ENCODE results near the gene DAGLA.
"Not testable (repeated sequence)": the region's sequence is repeated elsewhere in the genome, so short reads cannot be mapped to it uniquely, and the experiment has no call there.

The DAGLA gene

GRCh38 chr11:61657566-61658290 is 22.5 kb upstream of the DAGLA start:
- DNase-seq (ENCODE audit: extremely low spot score) = no peak
- ChIA-PET POLR2A (no interaction called here), CTCF (no interaction called here)
- TF ChIP-seq SP1 (IDR thresholded peaks at IDR 0.05) = no peak
- TF ChIP-seq FOXA1 (IDR thresholded peaks at IDR 0.05) = no peak
- TF ChIP-seq L3MBTL2 (conservative IDR thresholded peaks at IDR 0.05) = no peak
- no peak for TF ChIP-seq TARDBP (IDR thresholded peaks at IDR 0.05)
- TF ChIP-seq NFRKB (IDR thresholded peaks at IDR 0.05) = no peak
- no peak for TF ChIP-seq BHLHE40 (IDR thresholded peaks at IDR 0.05; ENCODE audit: borderline replicate concordance)
- no peak for TF ChIP-seq PKNOX1 (IDR thresholded peaks at IDR 0.05)
- TF ChIP-seq ZNF384 (IDR thresholded peaks at IDR 0.05) = no peak
- TF ChIP-seq HDGF (IDR thresholded peaks at IDR 0.05; ENCODE audit: borderline replicate concordance) = no peak
- no peak for TF ChIP-seq ELF4 (IDR thresholded peaks at IDR 0.05)
- no peak for TF ChIP-seq FOXM1 (IDR thresholded peaks at IDR 0.05; ENCODE audit: borderline replicate concordance)
- no peak for TF ChIP-seq CTBP1 (IDR thresholded peaks at IDR 0.05; ENCODE audit: borderline replicate concordance)
- TF ChIP-seq LEF1 (IDR thresholded peaks at IDR 0.05; ENCODE audit: borderline replicate concordance) = no peak
- TF ChIP-seq ARNT (IDR thresholded peaks at IDR 0.05) = no peak

- POLR2A ChIA-PET = no interaction called here
- no peak for TF ChIP-seq SP1 (IDR thresholded peaks at IDR 0.05)
- TF ChIP-seq FOXA1 (IDR thresholded peaks at IDR 0.05) = no peak
- no peak for TF ChIP-seq CTBP1 (IDR thresholded peaks at IDR 0.05; ENCODE audit: borderline replicate concordance)
- no peak for TF ChIP-seq L3MBTL2 (conservative IDR thresholded peaks at IDR 0.05)
- TF ChIP-seq FOXK2 (IDR thresholded peaks at IDR 0.05) = no peak
- TF ChIP-seq PKNOX1 (IDR thresholded peaks at IDR 0.05) = peak; percentile 81
- no peak for DNase-seq (ENCODE audit: extremely low spot score)
- CTCF ChIA-PET = interaction anchor here (0.5 kb wide), 1 partner anchor 24 kb away, joined by 3 read pairs; no protein-coding TSS in a partner anchor
Measured at GRCh38 chr11:61659413-61660196, 20.6 kb upstream of the DAGLA start.

- DNase-seq (ENCODE audit: extremely low spot score); CTCF ChIA-PET; POLR2A ChIA-PET: not testable (repeated sequence)
Measured at GRCh38 chr11:61660997-61661396, 19.2 kb upstream of the DAGLA start.

- TF ChIP-seq FOXK2 (IDR thresholded peaks at IDR 0.05) (no peak), CTBP1 (IDR thresholded peaks at IDR 0.05; ENCODE audit: borderline replicate concordance) (no peak), SP1 (IDR thresholded peaks at IDR 0.05) (no peak), ZNF384 (IDR thresholded peaks at IDR 0.05) (no peak), NFRKB (IDR thresholded peaks at IDR 0.05) (no peak), BHLHE40 (IDR thresholded peaks at IDR 0.05; ENCODE audit: borderline replicate concordance) (no peak), TARDBP (IDR thresholded peaks at IDR 0.05) (no peak), FOXM1 (IDR thresholded peaks at IDR 0.05; ENCODE audit: borderline replicate concordance) (no peak), HDGF (IDR thresholded peaks at IDR 0.05; ENCODE audit: borderline replicate concordance) (no peak), SUZ12 (IDR thresholded peaks at IDR 0.05) (no peak), FOXA1 (IDR thresholded peaks at IDR 0.05) (no peak), ARNT (IDR thresholded peaks at IDR 0.05) (no peak), PKNOX1 (IDR thresholded peaks at IDR 0.05) (no peak), LEF1 (IDR thresholded peaks at IDR 0.05; ENCODE audit: borderline replicate concordance) (no peak), ELF4 (IDR thresholded peaks at IDR 0.05) (no peak), L3MBTL2 (conservative IDR thresholded peaks at IDR 0.05) (no peak)
- DNase-seq (ENCODE audit: extremely low spot score) = no peak
- CTCF ChIA-PET = interaction anchor here (0.5 to 1.5 kb wide), 5 partner anchors 9 to 81 kb away, joined by 3 to 4 read pairs (median 3); no protein-coding TSS in a partner anchor
- POLR2A ChIA-PET = interaction anchor here (1.9 kb wide), 1 partner anchor 51 kb away, joined by 8 read pairs; no protein-coding TSS in a partner anchor
Measured at GRCh38 chr11:61666684-61667297, 13.4 kb upstream of the DAGLA start.

GRCh38 chr11:61667684-61668305 is 12.4 kb upstream of the DAGLA start:
- CTCF ChIA-PET = interaction anchor here (0.5 to 1.5 kb wide), 2 partner anchors 40 to 59 kb away, joined by 3 read pairs; no protein-coding TSS in a partner anchor
- POLR2A ChIA-PET = interaction anchor here (0.6 to 1.9 kb wide), 3 partner anchors 50 to 426 kb away, joined by 3 to 8 read pairs (median 3); no protein-coding TSS in a partner anchor
- no peak for DNase-seq (ENCODE audit: extremely low spot score)
- no peak for TF ChIP-seq TARDBP (IDR thresholded peaks at IDR 0.05)
- TF ChIP-seq FOXK2 (IDR thresholded peaks at IDR 0.05) = no peak
- TF ChIP-seq ELF4 (IDR thresholded peaks at IDR 0.05) = no peak
- no peak for TF ChIP-seq SP1 (IDR thresholded peaks at IDR 0.05)
- TF ChIP-seq CTBP1 (IDR thresholded peaks at IDR 0.05; ENCODE audit: borderline replicate concordance) = no peak
- TF ChIP-seq FOXA1 (IDR thresholded peaks at IDR 0.05) = no peak
- no peak for TF ChIP-seq PKNOX1 (IDR thresholded peaks at IDR 0.05)
- no peak for TF ChIP-seq FOXM1 (IDR thresholded peaks at IDR 0.05; ENCODE audit: borderline replicate concordance)
- no peak for TF ChIP-seq SUZ12 (IDR thresholded peaks at IDR 0.05)
- TF ChIP-seq ARNT (IDR thresholded peaks at IDR 0.05) = no peak
- TF ChIP-seq ZNF384 (IDR thresholded peaks at IDR 0.05) = no peak
- TF ChIP-seq LEF1 (IDR thresholded peaks at IDR 0.05; ENCODE audit: borderline replicate concordance) = no peak
- no peak for TF ChIP-seq HDGF (IDR thresholded peaks at IDR 0.05; ENCODE audit: borderline replicate concordance)
- no peak for TF ChIP-seq NFRKB (IDR thresholded peaks at IDR 0.05)
- TF ChIP-seq BHLHE40 (IDR thresholded peaks at IDR 0.05; ENCODE audit: borderline replicate concordance) = no peak
- TF ChIP-seq L3MBTL2 (conservative IDR thresholded peaks at IDR 0.05) = no peak
